Esophagus muscularis mucosa (tissue), 4 donors: ENCODE results near the gene VEPH1.

Experiments
- EP300 ChIP-seq: sonication (generic); formaldehyde crosslinking; IDR thresholded peaks from one replicate; pipeline ENCODE4 v1.6.1; 2017; ENCODE audit warnings: antibody characterized with exemption
- POLR2A ChIP-seq: fragments of 450-650 bp; IDR thresholded peaks from one replicate; pipeline ENCODE4 v1.6.1; 2017; ENCODE audit warnings: antibody characterized with exemption, moderate library complexity, mild to moderate bottlenecking, low read depth
- POLR2AphosphoS5 ChIP-seq, 2 donors: sonication (generic); formaldehyde crosslinking; IDR thresholded peaks; one replicate each; pipeline ENCODE4 v1.6.1; 2017; ENCODE audit warnings: antibody characterized with exemption in 2 of 2
- TF ChIP-seq, protein P1 (sequence below), 3 experiments: fragments of 200-600 bp in 2 of 3; fragments of 450-650 bp in 1 of 3; sonication (generic) in 2 of 3; IDR thresholded peaks; one replicate each; pipeline ENCODE4 v1.5.1; 2017 to 2019; ENCODE audit warnings: antibody characterized with exemption in 3 of 3, mild to moderate bottlenecking in 2 of 3, moderate library complexity in 1 of 3

DNA sequence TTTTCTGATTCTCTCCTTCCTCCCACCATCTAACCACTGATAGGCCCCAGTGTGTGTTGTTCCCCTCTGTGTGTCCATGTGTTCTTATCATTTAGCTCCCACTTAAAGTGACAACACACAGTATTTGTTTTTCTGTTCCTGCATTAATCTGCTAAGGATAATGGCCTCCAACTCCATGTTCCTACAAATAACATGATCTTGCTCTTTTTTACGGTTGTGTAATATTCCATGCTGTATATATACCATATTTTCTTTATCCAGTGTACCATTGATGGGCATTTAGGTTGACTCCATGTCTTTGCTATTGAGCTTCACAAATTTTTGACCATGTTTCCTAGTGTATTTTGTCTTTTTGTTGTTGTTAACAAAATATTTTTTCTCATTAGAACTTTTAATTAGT lies 30.6 kb downstream of the VEPH1 start:
- TF ChIP-seq POLR2A (no peak), EP300 (no peak), POLR2AphosphoS5 (IDR thresholded peaks at IDR 0.05) (no peak)
- TF ChIP-seq, protein P1, sequence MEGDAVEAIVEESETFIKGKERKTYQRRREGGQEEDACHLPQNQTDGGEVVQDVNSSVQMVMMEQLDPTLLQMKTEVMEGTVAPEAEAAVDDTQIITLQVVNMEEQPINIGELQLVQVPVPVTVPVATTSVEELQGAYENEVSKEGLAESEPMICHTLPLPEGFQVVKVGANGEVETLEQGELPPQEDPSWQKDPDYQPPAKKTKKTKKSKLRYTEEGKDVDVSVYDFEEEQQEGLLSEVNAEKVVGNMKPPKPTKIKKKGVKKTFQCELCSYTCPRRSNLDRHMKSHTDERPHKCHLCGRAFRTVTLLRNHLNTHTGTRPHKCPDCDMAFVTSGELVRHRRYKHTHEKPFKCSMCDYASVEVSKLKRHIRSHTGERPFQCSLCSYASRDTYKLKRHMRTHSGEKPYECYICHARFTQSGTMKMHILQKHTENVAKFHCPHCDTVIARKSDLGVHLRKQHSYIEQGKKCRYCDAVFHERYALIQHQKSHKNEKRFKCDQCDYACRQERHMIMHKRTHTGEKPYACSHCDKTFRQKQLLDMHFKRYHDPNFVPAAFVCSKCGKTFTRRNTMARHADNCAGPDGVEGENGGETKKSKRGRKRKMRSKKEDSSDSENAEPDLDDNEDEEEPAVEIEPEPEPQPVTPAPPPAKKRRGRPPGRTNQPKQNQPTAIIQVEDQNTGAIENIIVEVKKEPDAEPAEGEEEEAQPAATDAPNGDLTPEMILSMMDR (IDR thresholded peaks at IDR 0.05), result no peak
